LNCAP (cell line): ENCODE measurements around the gene PAN2.

ENCODE experiments used
- TF ChIP-seq, protein P1 (sequence below): fragments of 450-650 bp; IDR thresholded peaks from 2 replicates; pipeline ENCODE4 v1.5.1; 2017; ENCODE audit warnings: mild to moderate bottlenecking

Gene PAN2

DNA sequence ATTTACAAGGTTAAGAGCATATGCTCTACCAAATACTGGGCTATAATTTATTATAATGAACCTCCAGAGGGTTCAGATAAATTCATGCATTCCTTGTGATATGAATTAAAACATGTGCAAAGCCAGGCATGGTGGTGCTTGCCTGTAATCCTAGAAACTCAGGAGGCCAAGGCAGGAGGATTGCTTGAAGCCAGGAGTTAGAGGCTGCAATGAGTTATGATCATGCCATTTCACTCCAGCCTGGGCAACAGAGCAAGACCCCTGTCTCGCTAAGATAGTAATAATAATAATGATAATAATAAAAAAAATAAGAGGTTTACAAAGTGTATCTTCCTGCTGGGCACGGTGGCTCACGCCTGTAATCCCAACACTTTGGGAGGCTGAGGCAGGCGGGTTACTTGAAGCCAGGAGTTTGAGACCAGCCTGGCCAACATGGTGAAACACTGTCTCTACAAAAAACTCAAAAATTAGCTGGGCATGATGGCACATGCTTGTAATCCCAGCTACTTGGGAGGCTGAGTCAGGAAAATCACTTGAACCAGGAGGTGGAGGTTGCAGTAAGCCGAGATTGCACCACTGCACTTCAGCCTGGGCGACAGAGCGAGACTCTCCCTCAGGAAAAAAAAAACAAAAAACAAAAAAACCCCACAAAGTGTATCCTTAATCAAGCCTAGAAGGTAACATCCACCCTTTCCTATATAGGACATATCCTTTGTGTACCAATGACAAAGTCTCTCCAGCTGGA lies 26.4 kb downstream of the PAN2 start:
- TF ChIP-seq, protein P1, sequence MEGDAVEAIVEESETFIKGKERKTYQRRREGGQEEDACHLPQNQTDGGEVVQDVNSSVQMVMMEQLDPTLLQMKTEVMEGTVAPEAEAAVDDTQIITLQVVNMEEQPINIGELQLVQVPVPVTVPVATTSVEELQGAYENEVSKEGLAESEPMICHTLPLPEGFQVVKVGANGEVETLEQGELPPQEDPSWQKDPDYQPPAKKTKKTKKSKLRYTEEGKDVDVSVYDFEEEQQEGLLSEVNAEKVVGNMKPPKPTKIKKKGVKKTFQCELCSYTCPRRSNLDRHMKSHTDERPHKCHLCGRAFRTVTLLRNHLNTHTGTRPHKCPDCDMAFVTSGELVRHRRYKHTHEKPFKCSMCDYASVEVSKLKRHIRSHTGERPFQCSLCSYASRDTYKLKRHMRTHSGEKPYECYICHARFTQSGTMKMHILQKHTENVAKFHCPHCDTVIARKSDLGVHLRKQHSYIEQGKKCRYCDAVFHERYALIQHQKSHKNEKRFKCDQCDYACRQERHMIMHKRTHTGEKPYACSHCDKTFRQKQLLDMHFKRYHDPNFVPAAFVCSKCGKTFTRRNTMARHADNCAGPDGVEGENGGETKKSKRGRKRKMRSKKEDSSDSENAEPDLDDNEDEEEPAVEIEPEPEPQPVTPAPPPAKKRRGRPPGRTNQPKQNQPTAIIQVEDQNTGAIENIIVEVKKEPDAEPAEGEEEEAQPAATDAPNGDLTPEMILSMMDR: no peak

DNA sequence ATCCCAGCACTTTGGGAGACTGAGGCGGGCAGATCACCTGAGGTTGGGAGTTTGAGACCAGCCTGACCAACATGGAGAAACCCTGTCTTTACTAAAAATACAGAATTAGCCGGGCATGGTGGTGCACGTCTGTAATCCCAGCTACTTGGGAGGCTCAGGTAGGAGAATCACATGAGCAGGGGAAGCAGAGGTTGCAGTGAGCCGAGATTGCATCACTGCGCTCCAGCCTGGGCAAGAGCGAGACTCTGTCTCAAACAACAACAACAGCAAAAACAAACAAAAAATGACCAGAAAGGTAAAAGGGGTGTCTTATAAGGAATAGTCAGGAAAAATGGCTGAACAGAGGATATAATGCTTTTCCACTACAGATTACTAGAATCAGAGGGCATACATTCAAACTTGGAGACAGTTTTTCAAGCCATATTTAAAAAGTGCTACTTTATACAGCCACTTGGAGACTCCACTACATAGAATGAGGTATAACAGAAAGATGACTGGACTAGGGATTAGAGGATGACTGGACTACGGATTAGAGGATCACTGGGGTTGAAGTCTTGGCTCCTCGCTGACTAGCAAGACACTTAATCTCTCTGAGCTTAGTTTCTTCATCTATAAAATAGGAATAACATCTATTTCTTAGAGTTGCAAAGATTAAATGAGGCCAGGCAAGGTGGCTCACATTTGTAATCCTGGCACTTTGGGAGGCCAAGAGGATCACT lies 28.8 kb downstream of the PAN2 start:
- TF ChIP-seq, protein P1: no peak

DNA sequence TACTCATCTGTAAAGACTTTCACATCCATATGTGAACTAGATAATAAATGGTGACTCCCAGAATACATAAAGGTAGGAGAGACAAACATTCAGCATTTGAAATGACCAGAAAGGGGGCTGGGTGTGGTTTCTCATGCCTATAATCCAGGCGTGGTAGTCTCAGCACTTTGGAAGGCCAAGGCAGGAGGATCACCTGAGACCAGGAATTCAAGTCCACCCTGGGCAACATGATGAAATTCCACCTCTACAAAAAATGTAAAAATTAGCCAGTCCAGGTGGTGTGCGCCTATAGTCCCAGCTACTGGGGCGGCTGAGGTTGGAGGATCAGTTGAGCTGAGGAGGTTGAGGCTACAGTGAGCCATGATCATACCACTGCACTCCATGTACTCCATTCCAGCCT lies 29.5 kb downstream of the PAN2 start:
- TF ChIP-seq, protein P1: no peak

DNA sequence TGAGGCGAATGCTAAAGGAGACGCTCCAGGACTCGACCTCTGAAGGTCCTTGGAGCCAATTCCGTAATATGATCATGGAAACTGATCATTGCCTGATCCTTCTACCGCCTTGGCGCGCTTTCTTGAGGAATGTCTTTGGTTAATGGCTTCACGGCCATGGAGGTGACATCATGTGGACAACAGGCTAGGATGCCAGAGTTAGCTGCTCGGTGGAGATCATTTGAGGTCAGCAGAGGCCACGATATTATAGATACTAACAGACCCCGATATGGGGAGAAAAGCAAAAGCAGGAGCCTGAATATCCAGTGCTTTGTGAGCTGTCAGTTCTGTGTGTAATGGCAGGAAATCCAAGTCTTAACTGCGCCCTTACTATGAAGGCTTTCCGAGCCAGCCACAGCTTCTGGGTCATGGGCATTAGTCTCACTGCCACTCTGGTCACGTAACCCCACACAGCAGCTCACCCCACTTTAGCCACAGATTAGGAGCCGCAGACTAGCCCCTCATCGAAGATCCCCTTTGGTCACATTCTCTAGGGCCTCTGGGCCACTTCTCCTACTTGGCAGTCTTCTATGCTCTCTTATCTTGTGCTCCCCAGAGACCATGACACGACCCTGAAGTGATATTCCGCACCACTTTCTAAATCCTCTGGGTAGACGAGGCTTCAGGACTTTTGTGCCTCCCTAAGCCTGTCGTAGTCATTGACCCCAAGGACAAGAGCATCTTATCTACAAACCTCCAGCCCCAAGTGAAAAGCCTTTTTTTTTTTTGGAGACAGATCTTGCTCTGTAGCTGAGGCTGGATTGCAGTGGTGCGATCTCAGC lies 32.9 kb downstream of the PAN2 start:
- TF ChIP-seq, protein P1: no peak

DNA sequence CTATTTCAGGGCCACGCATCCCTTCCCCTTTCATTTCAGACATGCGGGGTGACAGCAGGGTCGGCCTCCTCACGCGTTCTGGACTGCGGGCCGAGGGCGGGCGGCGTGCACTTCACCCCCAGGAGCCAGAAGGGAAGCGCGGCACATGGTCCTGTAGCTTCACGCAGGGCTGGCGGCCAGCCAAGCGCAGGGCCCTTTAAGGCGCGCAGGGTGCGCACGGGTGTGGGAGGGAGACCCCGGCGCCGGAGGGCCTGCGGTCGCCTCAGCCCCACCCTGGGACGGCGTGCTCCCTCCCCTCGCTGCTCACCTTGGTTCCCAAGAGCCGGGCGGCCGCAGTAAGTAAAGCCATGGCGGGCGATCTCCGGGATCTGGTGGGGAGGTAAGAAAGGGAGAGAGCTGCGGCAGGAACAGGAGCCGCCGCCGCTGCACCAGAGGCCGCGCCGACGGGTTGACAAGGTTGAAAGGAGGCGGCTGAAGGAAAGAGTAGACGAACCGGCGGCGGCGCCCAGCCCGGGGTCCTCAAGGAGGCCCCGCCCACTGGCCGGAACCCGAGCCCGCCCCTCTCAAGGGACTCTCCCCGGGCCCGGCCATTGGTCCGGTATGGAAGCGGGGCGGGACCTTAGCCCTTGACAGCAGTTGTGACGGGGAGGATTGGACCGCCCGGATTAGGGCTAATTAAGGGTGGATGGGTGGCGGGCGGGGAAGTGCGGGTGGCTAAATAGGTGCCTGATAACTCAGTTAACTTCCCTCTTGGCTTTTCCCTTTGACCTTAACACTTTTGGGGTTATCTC lies 33.8 kb downstream of the PAN2 start, which contains the start of gene CS:
TSS of gene CS (minus strand) at position 478 of the 791 bp plus-strand sequence. CDS start at position 349, 129 bp downstream.
- TF ChIP-seq, protein P1: no peak

DNA sequence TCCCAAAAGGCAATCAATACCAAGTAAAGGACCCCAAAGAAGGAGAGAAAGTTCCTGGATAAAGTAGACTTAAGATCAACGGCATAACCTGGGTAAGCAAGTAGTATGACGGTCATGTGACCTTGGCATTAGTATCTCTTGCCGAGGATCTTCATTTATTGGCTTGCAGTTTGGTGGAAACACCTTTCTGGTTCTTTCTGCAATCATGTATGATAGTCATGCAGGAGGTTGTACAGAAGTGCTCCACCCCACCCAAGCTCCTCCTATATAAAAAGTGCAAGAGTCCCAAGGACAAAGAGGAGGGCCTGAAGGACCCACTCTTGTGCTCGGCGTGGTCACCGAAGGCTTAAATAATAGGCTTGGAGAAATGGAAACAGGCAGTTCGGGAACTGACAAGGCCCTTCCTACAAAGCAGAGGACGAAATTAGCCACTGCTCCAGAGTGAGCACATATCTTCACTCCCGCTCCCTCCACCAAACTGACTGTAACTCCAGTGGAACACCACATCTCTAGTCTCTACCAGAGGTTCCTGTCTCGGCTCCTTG lies 34.4 kb downstream of the PAN2 start:
- TF ChIP-seq, protein P1: no peak
